GM21381 (cell line): ENCODE results near the gene GARRE1.
A peak's percentile ranks its signal among the peaks of the same experiment; 100 is the strongest.
"Not testable (repeated sequence)": the region's sequence is repeated elsewhere in the genome, so short reads cannot be mapped to it uniquely, and the experiment has no call there.

Experiments
- ATAC-seq: cut with Tn5 transposase; IDR thresholded peaks from one replicate; pipeline ENCODE4 v1.9.1; 2021; ENCODE audit warnings: mild to moderate bottlenecking, moderate library complexity; ENCODE audit not compliant: unreplicated experiment

Gene GARRE1

DNA sequence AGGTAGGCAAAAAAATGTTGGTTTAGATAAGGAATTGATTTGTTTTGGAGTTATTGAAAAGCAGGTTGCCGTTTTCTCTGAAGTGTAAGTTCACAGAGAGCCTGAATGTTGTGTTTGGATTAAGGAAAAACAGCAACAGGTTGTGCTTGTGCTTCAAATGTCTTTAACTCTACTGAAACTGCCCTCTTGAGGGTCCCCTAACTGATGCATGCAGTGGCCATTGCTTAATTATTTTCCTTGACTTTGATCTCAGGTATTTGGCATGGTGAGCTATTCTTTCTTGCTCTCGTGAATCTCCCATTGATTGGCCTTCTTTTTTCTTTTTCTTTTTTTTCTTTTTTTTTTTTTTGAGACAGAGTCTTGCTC is 3.2 kb downstream of the GARRE1 start:
- no peak for ATAC-seq

DNA sequence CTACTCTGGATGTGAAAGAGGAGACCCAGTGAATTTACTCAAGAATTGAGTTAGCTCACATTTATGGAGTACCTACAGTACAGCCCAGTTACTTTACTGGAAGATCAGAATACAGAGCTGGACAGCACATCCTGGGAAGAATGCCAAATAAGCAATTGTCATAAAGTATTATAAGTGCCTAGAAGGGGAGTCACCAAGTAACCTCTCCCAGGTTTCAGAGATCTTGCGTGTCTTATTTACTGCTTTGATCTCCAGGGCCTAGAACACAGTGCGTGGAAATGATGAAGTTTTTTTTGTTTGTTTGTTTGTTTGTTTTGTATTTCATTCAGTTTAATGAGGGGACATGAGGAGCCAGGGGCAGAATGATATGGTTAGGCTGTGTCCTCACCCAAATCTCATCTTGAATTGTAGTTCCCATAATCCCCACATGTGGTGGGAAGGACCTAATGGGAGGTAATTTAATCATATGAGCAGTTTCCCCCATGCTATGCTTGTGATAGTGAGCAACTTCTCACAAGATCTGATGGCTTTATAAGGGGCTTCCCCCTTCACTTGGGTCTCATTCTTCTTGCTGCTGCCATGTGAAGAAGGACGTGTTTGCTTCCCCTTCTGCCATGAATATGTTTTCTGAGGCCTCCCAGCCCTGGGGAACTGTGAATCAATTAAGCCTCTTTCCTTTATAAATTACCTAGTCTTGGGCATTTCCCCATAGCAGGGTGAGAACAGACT is 5.2 kb downstream of the GARRE1 start:
- no peak for ATAC-seq

DNA sequence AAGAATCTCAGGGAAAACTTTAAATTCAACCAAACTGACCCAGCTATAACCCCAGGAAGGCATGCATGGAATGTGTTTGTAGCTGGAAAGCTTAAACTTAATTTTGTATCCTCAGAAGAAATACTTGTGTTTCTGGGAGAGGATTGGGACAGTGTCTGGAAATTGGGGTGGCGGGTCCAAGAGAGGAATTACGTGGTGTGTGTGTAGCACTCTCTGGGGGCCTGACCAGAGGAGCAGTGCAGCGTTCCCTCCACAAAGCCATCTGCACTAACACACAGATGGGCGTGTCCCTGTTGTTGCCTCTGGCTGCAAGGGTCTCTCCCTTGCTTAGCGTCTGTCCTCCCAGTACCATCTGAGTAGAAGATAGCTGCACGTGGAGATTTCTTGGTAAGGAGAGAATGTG is 6.4 kb downstream of the GARRE1 start:
- no peak for ATAC-seq

DNA sequence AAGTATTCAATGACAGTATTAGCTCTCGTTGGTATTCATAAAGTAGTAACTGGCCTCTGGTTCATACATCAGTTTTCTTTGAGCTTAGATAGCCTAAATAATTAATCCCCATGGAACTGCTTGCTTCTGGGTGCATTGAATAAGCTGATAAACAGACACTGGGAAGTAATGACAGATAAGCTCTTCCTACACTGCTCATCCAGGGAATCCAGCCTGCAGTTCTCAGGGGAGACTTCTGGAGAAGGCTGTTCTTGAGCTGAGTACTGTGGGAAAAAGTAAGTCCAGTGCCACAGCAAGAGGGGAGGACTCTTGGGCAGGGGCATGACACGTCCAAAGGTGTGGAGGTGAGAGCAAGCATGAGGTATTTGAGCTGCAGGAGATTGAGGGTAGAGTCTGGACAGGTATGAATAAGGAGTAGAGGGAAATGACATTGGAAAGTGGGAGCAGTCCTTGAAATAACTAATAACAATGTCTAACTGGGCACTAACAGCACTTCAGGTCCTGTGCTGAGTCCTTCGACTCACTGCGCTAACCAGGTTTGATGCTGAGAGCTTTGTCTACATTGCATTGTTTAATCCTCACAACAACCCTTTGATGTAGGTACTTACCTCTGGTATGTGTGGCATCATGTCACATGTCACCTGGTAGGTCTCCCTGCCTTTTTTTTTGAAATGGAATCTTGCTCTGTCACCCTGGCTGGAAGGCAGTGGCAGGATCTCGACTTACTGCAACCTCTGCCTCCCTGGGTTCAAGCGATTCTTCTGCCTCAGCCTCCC is 7.2 kb downstream of the GARRE1 start:
- no peak for ATAC-seq

DNA sequence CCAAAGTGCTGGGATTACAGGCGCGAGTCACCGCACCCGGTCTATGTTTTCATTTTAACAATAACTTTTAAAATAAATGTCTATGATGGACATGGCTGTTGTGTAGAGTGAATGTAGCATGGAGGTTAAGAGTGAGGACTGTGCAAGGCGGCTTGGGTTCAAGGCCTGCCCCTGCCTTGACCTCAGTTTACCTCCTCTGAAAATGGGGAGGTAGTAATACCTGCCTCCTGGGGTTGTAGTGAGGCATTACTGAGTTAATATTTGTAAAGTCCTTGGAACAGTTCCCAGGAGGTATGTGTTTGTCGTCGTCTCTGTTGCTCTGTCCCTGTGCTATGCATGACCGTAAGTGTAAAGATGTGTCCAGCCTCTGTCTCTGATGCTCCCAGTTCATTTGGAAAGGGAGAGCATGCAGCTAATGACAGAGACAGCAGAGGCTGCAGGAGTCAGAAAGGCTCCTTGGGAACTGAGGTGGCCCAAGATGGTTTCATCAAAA is 9.4 kb downstream of the GARRE1 start:
- ATAC-seq, result no peak

DNA sequence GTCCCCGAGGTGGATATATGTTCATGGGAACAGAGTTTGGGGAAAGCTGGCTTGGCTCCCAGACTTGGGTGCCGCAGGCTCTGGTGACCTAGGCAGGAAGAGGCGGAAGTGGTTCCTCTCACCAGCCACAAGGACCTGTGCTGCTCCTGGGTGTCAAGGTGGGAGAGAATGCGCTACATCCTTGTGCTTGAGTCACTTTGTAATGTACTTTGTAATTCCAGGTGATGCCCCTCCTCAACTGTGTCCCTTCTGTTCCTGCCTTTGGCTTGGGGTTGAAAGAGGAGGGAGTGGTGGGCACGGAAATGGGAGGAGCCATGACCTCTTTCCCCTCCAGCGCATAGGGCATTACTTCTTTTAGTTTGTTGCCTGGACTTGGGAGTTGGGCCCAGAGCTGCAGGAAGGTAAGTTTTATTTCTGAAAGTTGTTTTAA is 10.9 kb downstream of the GARRE1 start:
- no peak for ATAC-seq

DNA sequence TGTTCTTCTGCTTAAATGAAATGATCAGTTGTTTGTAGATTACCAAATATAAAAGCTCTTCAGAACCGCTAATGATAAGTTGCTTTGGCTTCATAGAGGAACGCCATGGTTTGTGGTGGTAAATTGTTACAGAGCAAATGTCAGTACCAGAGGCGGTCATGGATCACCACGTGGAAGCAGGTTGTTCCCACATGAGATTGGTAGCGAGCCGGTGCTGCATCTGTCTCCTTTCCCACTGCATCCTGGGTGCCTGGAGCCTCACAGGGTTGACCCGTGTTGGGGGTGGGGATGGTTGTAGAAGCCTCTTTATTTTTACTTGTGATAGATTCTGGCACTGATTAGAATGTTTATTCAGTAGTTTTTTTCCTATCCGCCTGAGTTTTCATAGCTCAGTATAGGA is 14.7 kb downstream of the GARRE1 start:
- no peak for ATAC-seq

DNA sequence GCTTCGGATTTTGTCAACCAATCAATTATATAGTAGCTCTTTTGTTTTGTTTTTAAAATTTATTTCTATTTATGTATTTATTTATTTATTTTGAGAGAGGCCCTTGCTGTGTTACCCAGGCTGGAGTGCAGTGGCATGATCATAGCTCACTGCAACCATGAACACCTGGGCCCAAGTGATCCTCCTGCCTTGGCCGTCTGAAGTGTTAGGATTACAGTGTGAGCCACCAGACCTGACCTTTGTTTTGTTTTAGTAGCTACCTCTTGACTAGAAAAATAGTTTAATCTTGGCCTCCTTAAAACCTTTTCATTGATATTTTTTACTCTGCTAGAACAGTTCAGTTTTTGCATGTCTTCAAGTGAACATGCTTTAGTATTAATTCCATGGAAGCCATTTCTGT is 15.1 kb downstream of the GARRE1 start:
- no peak for ATAC-seq

DNA sequence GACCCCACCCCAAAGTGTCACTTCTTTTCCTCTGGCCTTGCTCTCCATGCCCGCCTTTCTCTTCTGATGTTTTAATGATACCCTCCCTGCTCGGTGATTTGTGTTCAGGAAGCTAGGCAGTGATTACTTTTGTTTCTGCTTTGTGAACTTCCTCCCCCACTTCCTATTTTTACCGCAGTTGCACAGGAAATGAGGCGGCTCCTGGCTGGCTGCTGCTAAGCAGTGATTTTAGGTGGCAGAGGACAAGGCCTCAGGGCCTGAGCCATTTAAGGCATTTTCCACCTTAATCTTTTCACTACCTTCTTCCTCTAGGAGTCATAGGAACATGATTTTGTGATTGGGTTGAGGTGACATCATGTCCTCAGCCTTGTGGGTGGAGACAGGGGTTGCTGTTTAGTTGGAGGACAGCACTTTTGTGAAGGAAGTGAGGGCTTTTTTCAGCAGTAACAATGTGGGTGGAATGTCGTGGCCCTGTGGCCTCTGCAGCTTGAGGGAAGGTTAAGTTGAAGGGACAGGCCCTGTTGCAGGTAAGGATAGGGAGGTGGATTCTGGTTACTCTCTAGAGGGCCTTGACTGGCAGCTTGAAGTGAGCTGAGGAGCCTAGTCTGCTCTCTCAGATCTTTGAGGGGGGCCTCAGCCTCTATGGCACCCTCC is 15.7 kb downstream of the GARRE1 start:
- peak; percentile 64 for ATAC-seq

DNA sequence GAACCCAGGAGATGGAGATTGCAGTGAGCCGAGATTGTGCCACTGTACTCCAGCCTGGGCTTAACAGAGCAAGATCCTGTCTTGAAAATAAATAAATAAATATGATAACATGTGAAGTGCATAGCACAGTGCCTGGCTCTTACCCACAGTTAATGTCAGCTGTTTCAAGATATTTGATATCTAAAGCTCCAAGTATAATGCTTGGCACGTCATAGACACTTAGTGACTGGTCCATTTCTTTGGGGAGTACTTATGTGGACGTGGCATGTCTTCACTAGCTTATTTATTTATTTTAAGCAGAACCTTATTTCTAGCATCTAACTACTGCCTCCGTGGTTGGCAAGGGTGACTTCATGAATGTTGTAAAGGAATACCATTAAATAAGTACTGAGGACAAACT is 18.8 kb downstream of the GARRE1 start:
- no peak for ATAC-seq

DNA sequence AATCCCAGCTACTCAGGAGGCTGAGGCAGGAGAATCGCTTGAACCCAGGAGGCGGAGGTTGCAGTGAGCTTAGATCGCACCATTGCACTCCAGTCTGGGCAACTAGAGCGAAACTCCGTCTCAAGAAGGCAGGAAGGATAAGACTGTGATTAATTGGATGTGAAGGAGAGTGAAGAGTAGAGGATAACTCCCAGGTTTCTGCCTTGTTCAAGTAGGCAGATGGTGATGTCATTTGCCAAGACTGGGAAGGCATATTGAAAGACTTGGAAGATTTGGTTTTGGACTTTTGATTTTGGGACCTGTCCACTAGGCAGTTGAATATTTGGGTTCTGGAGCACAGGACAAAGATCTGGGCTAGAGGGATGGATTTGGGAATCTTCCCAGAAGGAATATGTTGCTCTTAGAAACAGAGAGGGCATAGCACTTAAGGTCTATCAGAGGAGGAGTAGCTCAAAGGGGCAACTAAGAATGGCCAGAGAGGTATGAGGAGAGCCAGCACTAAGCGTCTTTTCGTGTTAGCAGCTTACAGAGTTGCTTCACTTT is 20.0 kb downstream of the GARRE1 start:
- no peak for ATAC-seq

DNA sequence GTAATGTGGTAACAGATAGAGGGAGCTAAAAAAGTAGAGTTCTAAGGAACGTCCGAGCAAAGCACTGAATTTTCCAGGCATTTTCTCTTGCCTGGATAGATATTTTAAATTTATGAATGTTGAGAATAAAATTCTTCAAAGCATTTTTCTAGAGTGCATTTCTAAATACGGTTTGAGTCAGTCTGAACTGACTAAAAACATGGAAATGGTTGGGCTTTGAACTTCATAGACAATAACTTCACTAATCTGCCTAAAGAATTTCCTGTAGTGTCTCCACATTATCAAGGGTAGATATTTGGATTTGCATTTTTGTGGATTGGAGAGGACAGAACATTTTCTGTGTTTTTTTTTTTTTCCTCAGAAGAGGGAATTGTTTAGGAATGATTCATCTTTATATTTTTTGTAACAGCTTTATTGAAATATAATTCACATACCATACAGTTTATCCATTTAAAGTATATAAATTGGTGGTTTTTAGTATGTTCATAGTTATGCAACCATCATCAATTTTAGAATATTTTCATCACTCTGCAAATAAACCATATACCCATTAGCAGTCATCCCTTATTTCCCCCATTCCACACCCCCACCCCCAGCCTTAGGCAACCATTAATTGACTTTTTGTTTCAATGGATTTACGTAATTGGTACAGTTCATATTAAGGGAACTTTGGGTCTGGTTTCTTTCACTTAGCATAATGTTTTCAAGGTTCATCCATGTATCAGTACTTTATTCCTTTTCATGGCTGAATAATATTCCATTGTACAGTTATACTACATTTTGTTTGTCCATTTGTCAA is 20.7 kb downstream of the GARRE1 start:
- no peak for ATAC-seq

DNA sequence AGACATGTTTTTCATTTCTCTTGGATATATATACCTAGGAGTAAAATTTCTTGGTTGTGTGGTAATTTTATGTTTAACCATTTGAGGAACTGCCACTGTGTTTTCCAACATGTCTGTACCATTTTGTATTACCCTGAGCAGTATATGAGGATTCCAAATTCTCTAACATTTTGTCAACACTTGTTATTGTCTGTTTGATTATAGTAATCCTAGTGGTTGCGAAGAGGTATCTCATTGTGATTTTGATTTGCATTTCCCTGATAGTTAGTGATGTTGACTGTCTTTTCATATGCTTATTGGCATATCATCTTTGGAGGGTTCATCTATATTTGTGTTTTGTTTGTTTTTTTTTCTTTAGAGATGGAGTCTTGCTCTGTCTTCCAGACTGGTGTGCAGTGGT is 21.4 kb downstream of the GARRE1 start:
- no peak for ATAC-seq

DNA sequence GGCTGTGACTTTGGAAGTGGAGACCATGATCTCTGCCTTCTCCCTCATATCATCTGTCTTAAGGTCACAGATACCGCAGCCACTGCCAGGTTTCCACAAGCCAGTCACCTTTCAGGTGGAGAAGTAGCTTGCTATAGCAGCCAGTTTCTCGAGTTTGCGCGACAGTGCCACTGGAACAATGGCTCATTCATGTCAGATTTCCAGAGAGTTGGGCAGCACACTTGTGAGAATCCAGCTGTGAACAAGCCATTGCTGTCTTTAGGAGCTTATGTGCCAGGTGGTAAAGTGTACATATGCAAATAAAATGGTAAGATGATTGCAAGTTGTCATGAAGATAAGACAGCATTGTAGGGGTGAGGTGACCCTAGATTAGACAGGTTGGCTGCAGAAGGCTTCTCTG is 22.3 kb downstream of the GARRE1 start:
- ATAC-seq, result no peak

DNA sequence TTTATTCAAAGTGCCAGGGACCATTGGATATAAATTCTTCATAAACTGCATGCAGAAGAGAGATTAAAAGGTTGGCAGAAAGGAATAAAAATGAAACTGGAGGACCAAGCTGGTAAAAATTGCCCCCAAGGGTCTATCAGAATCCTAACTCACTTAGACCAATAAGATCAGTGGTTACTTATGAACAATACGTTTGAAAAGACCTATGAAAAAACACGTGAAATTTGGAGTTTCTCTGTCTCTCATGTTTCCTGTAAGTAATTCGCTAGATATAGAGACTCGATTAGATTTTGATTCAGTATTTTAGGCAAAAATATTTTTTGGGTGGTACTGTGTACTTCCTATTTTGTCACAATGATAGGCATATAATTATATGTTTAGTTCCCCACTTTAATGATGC is 22.9 kb downstream of the GARRE1 start:
- no peak for ATAC-seq

DNA sequence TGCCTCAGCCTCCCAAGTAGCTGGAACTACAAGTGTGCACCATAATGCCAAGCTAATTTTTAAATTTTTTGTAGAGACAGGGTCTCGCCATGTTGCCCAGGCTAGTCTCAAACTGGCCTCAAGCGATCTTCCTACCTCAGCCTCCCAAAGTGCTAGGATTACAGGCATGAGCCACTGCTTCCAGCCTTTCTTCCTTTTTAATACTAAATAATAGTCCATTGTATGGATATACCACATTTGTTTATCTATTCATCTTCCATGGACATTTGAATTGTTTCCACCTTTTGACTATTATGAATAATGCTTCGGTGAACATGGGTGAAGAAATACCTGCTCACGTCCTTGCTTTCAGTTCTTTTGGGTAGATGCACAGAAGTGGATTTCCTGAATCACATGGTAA is 24.4 kb downstream of the GARRE1 start:
- ATAC-seq, result no peak

DNA sequence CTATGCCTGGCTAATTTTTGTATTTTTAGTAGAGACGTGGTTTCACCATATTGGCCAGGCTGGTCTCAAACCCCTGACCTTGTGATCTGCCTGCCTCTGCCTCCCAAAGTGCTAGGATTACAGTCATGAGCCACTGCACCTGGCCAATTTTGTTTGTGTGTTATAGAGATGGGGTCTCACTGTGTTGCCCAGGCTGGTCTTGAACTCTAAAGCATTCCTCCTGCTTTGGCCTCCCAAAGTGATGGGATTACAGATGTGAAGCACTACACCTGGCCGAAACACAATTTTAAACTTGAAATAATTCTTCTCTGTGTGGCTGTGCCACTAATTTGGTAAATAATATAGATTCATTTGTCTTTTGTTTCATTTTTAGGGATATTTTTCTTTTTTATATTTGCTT is 27.1 kb downstream of the GARRE1 start:
- not testable (repeated sequence) for ATAC-seq

DNA sequence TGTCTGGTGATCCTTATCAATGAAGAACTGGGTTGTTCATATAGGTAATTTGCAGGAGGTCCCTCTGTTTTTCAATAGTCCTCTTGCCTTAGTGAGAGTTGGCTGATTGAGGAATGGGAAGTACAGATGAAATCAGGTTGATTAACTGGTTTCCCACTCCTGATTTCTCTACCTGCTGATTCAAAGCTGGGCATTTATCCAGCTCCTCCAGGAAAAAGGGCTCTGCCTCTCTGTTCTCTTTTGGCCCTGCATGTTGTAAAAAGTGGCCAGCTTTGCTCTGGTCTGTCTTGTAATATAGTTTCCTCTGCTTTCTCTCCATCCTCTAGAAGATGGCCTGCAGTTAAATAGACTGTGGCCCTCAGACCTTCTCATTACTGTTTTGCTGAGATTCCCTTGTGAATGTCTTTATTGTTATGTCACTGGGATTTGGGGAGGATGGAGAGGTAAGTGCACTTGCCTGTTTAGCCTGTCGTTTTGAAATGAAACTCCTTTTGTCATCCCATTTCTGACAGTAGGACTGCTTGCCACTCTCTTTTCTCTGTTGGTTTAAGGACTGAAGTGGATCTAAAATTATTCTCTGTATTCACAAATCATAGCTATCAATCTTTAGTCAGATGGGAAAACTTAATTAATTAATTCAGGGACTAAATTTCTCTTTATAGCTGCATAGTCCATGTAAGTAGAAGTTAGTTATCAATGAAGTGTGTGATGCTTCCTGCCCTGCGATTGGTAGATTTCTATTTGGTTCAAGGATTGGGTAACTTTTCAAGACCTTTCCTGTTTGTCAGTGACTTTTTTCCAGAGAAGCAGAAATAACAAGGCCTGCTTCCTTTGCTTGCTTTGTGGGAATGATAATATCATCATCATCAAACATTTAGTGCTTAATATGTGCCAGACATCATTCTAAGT is 28.5 kb downstream of the GARRE1 start:
- no peak for ATAC-seq

DNA sequence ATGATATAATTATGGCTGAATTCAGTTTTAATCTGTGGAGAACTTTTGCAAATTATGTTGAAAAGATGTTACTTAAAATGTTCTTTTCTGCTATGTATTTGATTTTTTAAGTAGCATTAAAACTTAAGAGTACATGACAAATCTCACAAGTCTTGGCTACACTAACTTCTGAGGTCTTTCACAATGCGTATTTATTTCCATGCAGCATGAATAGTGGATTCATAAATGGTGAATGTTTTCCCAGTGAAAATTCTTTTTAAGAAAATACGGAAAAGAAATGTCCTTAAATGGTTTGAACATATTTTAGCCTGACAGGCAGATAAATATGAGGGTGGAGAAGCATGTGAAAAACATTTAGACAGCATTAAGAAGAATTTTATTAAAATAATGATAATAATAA is 30.2 kb downstream of the GARRE1 start:
- ATAC-seq, result no peak

DNA sequence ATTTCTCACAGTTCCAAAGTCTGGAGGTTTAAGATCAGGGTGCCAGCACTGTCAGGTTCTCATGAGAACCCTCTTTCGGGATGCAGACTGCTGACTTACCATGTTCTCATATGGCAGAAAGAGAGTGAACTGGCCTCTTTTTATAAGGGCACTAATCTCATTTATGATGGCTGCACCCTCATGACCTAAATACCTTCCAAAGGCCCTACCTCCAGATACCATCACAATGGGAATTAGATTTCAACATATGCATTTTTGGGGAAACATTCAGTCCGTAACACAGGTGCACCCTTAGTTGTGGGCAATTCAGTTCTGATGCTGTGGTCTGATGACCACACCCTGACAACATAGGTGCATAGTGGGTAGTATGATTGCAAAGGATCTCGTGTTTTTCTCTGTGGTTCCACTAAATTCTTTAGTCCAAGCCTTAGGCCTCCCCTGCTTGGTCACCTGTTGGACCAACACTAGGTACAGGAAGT is 33.3 kb downstream of the GARRE1 start:
- no peak for ATAC-seq
